CD4-positive, alpha-beta T cell treated with Interleukin-17A for 4 hours (primary cell): ENCODE data around the gene CORO7.

ENCODE experiments used
- DNase-seq: peaks from one replicate; pipeline ENCODE4 v3.0.0-alpha.2; 2020; ENCODE audit warnings: mixed read lengths

Gene CORO7

DNA sequence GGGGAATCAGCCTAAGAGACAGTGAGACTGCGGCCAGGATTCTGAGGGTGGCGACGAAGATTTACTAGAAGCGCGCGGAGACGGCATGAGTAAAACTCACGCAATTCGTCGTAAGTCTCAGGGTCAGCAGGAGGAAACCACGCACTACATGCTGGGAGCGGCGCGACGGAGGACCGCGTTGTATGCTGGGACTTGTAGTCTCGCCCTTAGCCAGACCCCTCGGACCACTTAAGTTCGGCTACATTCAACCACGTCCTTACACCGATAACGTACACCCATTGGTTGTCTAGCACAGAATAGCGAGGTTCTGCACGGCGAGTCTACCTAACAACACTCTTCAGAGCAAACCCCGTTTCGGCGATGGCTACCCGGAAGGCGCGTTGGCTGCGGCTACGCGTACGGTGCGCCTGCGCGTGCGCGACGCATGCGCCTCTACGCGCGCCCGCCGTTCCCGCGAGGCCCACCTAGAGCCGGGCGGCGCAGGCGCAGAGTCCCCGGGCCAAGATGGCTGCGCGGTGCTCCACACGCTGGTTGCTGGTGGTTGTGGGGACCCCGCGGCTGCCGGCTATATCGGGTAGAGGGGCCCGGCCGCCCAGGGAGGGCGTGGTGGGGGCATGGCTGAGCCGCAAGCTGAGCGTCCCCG, 9.1 kb upstream of the CORO7 start, which contains the start of gene DNAJA3:
DNAJA3 (plus strand) TSS at position 491 of the 643 bp plus-strand sequence; CDS start at position 505, 14 bp downstream.
- DNase-seq: peak; percentile 94

DNA sequence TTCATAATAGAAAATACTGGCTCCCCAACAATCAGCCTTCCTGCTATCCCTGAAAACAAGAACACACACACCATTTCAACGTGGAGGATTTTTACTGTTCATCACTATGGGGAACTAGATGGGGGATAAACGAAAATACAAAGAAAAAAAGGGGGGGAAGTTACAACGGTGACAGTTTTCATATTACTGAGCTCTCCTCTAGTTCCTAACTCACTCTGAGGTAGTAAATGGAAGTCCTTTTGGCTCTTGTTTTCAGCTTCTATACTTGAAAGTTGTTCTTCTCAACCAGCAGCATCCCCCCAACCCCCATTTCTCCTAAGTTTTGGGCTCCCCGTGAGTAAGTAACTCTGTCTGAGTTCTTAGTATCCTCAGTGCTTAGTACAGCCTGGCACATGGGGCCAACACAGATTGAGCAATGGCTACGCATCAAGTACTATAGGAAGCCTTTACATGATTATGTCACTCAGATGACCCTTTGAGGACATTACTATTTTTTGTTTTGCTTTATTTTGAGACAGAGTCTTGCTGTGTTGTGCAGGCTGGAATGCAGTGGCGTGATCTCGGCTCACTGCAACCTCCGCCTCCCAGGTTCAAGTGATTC, 4.2 kb upstream of the CORO7 start:
- no peak for DNase-seq

GRCh38 chr16:4419402-4419959, 3.1 kb upstream of the CORO7 start:
- no peak for DNase-seq

DNA sequence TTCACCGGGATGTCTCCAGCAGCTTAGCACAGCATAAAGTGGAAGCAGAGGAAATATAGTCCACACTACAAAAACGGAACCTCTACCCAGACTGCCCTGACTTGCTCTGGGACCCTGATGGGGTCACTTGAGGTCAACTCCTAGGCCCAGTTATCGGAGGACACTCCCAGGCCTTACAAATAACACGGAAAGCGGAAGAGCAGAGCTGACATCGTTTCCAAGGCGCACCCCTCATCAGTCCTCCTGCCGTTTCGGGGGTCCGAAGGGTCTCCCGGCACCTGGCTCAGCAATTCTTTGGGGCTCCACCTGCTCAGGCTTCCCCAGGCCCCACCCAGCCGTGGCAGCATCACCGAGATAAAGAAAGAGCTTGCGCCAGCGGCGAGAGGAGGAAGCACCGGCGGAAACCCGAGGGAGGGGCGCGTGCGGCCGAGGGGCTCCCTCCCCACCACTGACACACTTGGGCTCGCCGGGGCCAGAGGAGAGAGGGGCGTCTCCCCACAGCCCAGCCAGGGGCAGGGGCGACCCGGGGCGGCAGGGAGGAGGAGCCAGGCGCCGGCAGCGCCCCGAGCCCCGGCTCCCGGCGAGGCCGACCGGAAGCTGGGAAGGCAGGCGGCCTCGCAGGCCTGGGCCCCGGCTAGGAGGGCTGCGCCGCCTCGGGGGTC, 727 bp downstream of the CORO7 start:
- peak; percentile 72 for DNase-seq

DNA sequence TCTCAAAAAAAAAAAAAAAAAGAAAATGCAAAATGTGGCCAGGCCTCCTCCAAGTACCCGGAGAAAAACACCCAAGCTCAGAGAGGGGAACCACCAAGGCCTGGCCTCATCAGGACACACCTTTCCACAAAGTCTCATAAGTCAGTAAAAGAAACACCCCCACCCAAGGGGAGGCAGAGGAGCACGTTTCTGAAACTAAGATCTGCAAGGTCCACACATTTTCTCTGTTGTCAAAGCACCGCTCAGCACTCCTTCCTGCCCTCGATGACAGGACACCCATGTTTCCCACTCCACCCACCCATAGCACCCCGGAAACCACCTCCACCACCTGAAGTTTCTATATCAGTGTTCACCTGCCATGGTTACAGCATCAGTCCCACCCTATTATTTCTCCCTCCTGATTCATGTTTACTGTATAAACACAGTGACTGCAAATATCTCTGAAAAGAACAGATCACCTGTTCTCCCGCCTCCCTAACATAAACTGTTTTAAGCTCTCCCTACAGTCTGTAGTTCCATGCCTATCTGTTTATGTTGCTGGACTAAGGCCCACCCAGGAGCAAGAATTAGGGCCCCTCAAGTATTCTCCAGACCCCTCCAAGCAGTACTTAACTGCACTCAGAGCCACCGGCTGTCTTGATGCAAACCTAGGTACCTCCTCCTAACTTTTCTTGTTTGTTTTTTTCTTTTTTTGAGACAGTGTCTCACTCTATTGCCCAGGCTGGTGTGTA, 2.0 kb downstream of the CORO7 start:
- DNase-seq: peak; percentile 78

GRCh38 chr16:4412854-4413253, 3.5 kb downstream of the CORO7 start:
- no peak for DNase-seq

DNA sequence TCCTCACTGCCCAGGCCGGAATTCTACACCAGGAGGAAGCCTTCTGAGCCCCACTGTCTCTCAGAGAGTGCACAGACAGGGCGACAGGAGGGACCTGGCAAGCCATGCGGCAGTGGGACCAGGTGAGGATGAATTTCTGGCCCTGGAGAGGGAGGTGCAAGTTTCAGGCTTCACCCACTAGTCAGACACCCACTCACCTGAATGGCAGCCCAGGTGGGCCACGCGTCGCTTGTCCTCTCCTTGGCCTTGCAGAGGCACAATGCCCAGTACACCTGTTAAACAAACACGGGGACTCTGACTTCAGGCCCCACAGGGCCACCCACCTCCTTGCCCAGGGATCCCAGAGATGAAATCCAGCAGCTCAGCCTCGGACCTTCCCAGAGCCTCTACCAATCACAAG, 4.2 kb downstream of the CORO7 start:
- DNase-seq: no peak

- no peak for DNase-seq
Measured at GRCh38 chr16:4411684-4412083, 4.7 kb downstream of the CORO7 start.

GRCh38 chr16:4410335-4411075, 5.9 kb downstream of the CORO7 start:
- DNase-seq: no peak

GRCh38 chr16:4409081-4409932, 7.1 kb downstream of the CORO7 start:
- no peak for DNase-seq

DNA sequence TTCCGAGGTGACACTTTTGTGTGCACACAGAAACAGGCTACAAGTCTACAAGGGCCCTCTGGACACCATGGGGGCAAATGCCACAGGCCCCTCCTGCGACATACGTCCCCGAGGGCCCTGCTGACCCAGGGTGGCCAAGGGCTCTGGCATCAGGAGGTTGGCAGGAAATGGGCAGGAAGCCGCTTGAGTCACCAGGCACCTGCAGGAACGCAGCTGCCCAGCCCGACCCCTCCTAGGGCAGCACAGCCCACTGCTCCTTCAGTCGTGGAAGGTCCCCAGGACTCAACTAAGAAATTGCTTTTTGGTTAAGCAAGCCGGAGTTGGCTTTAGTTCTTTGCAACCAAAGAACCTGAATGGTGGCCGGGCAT, 8.1 kb downstream of the CORO7 start:
- DNase-seq: no peak

DNA sequence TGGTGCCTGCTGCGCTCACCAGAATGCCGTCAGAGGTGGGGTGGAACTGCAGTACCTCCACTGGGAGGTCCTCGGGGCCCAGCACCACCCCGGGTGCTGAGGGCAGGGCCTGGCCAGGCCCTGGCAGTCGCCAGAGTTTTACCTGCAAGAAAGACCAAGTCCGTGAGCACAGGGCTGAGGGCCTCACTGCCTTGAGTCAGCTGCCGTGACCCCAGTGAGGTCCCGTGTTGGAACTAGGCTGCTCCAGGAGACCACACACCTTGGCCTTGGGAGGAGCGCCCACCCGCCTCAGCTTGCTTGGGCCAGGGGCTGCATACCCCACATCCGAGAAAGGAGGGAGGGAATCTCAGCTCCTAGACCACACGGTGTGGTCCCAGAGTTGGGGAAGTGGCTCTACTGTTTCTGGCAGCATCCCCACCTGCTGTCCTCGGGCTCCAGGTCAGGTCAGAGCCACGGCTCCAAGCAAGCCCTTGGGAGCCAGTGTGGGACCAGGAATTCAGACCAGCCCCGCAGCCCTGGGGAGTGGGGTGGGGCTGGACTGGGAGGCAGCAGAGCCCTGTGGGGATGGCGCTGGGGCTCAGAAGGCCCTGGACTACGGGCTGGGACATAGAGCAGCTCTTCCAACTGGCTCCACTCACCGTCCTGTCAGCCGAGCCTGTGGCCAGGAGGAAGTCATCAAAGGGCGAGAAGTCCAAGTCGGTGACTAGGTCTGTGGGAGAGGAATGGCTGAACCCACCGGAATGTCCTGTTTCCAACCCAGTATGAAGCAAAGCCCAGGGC, 8.7 kb downstream of the CORO7 start:
- no peak for DNase-seq

DNA sequence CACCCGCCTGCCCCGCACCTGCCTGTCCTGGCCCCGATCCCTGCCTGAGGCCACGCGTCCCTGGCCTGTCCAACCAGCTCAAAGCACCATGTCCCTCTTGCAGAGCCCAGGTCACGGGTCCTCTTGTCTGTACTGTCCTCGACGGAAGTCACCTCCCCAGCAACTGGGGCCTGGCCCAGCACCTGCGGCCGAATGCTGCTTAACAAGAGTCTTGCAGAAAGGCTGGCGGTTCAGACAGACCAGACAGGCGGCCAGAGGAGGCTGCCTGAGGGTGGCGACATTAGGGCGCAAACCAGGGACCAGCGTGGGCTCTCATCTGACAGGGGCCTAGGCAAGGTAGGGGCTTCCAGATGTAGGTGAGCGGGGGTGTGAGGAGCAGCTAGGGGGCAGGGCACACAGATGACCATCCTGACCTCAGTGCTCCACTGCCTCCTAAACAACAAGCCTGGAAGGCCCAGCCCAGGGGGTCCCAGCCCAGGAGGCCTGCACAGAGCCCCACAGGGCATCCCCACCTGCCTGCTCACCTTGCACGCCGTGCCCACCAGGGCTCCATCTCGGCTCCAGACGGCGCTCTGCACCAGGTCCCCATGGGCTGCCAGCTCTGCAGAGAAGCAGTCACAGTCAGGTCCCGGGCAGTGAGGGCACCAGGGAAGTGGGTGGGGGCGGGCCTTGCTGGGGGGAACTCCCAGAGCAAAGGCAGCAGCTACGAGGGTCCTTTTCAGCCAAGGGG, 11.3 kb downstream of the CORO7 start:
- no peak for DNase-seq

DNA sequence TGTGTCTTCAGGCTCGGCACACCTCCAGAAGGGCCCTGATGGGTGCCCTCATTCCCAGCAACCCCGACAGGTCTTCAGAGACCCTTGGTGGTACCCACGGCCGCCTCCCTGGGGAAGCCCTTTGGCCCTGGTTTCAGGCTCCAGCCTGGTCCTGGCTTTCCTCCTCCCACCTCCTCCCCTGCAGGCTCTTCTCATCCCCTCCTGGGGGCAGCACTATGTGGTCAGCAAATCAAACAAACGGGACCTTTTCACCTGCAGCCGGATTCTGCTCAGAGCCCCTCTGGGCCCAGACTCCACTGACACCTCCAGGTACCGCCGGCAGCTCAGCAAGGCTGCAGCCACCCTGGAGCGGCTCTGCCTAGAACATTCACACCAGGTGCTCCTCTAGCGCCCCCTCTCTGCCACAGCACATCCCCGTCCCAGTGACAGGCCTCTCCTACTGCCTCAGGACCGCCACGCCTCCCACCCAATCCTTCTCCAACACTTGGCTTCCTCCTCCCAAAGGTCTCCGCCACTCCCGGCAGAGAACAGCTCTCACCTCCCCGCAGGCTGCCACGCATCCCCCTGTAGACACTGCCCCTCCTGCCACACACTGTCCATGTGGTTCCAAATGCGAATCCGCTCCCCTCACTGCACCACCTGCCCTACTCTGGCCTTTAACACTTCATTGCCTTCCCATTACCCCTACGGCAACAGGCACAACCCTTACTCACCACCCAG, 12.0 kb downstream of the CORO7 start:
- DNase-seq: peak; percentile 38

DNA sequence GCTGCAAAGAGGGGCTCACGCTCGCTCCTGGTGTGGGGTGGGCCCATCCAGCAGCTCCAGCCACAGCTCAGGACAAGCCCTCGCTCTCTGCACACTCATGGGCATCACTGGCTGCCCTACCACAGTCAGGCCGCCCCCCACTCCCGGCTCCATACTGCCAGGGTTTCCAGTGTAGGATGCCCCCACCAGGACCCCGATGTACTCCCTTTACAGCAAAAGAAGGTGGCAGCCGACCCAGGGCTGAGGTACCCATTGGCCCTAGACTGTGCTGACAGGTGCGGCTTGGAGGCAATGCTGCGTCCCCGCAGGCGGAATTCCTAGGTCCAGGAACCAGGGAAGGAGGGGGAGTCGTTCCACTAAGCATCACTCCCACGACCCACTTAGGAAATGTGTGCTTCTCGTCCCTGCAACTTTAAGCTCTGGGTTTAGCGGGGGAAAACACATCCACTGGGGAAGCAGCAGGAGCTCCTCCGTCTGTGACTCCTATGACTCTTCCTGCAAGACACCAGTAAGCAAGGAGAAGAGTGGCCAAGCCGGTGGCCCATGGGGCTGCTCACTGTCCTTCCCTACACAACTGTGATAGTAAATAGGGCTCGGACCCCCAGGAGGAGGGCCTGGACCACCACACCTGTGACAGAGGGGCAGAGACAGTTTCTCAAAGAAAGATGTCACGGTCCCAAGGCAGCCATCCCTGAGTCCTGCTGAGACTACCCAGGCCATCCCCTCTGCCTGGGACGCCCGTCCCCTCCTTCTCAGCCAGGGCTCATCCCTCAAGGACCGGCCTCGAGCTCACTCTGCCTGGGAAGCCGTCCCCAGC, 13.1 kb downstream of the CORO7 start:
- no peak for DNase-seq

DNA sequence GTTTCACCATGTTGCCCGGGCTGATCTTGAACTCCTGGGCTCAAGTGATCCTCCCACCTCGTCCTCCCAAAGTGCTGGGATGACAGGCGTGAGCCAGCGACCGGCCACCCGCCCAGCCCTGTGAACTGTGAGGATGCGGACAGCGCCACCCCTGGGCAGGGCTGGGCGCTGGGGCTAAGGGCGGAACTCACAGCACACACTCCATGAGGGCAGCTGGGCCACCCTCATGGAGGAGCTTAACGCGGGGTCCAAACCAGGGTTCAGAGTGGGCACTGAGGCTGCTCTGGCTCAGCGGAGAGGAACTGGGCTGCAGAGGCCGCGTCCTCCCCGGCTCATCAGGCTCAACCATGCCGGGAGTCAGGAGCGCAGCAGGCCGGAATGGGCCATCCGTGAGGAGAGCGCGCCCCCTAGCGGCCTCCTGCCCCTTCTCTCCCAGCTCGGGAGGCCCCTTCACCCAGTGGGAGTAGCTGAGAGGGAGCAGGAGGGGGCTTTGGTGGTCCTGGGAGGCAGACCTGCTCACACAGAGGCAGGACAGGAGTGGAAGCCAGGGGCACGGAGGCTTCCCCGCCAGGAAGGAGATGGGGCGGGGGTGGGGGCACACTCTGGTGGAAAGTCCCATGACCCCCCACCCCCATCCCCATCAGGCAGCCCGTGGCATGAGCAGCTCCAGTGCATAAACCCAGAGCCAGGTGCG, 13.8 kb downstream of the CORO7 start:
- peak; percentile 80 for DNase-seq

- no peak for DNase-seq
Measured at GRCh38 chr16:4401510-4401909, 14.9 kb downstream of the CORO7 start.

DNA sequence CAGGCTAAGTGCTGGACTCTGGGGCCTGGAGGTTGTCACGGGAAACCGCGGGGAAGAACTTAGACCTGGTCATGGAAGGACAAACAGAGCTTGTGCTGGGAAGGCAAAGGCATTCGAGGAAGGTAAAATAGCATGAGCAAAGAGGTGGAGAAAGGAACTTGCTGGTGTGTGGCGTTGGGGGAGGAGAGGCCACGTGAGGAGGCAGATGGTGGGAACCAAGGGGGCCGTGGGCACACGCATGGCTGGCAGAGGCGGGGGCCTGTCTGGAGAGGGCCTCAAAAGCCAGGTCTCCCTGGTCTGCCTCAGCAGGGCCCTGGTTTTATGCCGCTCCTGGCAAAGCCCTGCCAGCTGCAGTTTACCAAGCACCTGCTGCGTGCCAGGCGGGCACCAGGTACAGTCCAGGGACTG, 15.3 kb downstream of the CORO7 start:
- no peak for DNase-seq
